Neutrophil (primary cell): Measurements from ENCODE around the gene PLP2.

ENCODE experiments used
- H3K27ac ChIP-seq: fragments of 200-600 bp; sonication (generic); 2 replicates; pipeline ENCODE4 v1.5.1; 2016; ENCODE audit warnings: mild to moderate bottlenecking, moderate library complexity
- H3K27me3 ChIP-seq: fragments of 200-600 bp; sonication (generic); 2 replicates; pipeline ENCODE4 v1.6.0; 2016; ENCODE audit warnings: mild to moderate bottlenecking
- H3K36me3 ChIP-seq: fragments of 200-600 bp; sonication (generic); 2 replicates; pipeline ENCODE4 v1.5.1; 2017
- H3K4me1 ChIP-seq, 2 experiments: fragments of 200-600 bp in 1 of 2; sonication (generic) in 1 of 2; 1 replicate in 1 of 2; 2 replicates in 1 of 2; pipeline versions ENCODE4 v1.5.1 to v1.6.1; 2013 to 2016; ENCODE audit warnings: low read depth in 1 of 2, low read length in 1 of 2, mild to moderate bottlenecking in 1 of 2, moderate library complexity in 1 of 2; ENCODE audit not compliant: control insufficient read depth in 1 of 2, insufficient read depth in 1 of 2
- H3K4me3 ChIP-seq, 2 experiments: fragments of 200-600 bp in 1 of 2; sonication (generic) in 1 of 2; 1 replicate in 1 of 2; 2 replicates in 1 of 2; pipeline ENCODE4 v1.5.1; 2013 to 2016; ENCODE audit warnings: low read depth in 1 of 2, low read length in 1 of 2, mild to moderate bottlenecking in 1 of 2, moderate library complexity in 1 of 2
- H3K9me3 ChIP-seq: fragments of 200-600 bp; sonication (generic); 2 replicates; pipeline ENCODE4 v1.5.1; 2016
- TF ChIP-seq, protein P1 (sequence below): fragments of 200-600 bp; sonication (generic); IDR thresholded peaks from 2 replicates; pipeline ENCODE4 v1.5.1; 2016; ENCODE audit warnings: antibody characterized with exemption

Gene PLP2

DNA sequence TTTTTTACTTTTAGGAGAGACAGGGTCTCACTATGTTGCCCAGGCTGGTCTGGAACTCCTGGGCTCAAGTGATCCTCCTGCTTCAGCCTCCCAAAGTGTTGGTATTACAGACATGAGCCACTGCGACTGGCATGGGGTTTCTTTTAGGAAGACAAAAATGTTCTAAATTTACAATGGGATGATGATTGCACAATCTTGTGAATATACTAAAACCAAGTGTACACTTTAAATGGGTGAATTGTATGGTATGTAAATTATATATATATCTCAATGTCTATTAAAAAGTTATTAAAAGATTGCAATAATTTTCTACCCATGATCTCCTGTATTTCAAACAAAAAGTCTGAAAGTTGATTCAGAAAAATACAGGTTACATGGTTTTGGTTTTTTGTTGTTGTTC lies 18.2 kb upstream of the PLP2 start:
- Histone ChIP-seq H3K4me3 (no peak overlapping the region), H3K4me1 (peaks cover 11 to 13% of the 10 kb centered on the region in 2 experiments), H3K27me3 (no peaks in the 10 kb centered on the region), H3K27ac (no peak overlapping the region), H3K9me3 (no peaks in the 10 kb centered on the region), H3K36me3 (no peaks in the 10 kb centered on the region)
- TF ChIP-seq, protein P1, sequence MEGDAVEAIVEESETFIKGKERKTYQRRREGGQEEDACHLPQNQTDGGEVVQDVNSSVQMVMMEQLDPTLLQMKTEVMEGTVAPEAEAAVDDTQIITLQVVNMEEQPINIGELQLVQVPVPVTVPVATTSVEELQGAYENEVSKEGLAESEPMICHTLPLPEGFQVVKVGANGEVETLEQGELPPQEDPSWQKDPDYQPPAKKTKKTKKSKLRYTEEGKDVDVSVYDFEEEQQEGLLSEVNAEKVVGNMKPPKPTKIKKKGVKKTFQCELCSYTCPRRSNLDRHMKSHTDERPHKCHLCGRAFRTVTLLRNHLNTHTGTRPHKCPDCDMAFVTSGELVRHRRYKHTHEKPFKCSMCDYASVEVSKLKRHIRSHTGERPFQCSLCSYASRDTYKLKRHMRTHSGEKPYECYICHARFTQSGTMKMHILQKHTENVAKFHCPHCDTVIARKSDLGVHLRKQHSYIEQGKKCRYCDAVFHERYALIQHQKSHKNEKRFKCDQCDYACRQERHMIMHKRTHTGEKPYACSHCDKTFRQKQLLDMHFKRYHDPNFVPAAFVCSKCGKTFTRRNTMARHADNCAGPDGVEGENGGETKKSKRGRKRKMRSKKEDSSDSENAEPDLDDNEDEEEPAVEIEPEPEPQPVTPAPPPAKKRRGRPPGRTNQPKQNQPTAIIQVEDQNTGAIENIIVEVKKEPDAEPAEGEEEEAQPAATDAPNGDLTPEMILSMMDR = no peak

DNA sequence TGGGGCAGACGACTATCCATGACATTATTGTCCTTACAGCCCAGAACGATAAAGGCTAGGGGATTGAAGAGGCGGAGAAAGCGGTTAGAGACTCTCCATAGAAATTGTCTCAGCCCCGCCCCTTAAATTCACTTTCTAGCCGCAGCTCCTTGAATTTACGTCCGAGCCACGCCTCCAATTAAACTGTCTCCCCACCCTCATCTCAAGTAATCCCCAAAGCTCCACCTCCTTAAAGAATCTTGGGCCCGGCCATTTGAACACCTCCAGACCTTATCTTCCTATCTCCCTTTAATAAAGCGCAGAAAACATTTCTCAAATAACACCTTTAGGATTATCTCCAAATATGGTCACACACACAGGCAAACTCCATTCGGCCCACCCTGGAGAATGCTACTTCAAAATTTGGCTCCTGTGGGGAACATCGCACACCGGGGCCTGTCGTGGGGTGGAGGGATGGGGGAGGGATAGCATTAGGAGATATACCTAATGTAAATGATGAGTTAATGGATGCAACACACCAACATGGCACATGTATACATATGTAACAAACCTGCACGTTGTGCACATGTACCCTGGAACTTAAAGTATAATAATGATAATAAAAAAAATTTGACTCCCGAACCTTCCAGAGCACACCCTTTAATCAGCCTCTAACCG lies 16.3 kb upstream of the PLP2 start:
- Histone ChIP-seq H3K36me3 (no peaks in the 10 kb centered on the region), H3K27ac (peak overlapping the region; percentile 90), H3K4me1 (peaks cover 9 to 11% of the 10 kb centered on the region in 2 experiments), H3K9me3 (no peaks in the 10 kb centered on the region), H3K27me3 (no peaks in the 10 kb centered on the region), H3K4me3 (peak overlapping the region; percentile 67 to 72)
- TF ChIP-seq, protein P1 = no peak

DNA sequence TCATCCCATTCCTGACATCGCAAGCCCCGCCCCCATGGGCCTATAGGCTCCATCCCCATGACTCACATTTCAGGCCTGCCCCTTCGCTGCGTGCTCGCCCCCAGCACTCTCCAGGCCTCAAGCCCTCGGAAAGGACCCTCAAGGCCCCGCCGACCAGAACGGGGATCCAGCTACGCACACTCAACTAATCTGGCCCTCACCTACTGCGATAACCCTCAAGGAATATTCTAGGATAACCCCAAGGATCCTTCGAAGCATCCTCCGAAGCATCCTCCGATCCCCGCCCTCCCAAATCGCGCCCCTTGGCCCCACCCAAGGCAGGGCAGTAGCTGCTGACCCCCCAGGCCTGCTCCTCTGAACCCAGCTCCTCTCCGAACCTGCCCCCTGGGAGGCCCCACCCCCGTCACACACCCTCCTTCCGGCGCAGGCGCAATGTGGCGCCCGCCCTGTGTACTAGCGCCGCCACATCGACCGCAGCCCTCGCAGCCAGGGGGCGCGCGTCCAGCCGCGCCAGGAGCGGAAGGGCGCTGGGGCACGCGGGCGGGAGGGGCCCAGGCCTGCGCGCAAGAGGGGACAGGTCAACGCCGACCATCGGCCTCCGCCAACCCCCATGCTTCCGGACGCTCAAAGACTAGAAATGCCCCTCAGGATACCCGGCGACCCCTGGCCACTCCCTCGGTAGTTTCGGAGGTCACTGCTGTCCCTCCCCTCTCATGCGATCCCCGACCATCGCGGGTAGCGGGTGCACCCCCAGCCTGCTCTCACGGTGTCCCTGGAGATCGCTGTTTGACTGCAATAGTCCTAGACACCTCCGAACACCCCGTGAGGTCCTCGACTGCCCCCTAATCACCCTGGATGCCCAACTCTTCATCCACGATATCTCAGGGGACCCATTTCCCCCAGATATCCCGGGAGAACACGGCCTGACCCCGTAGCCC lies 15.5 kb upstream of the PLP2 start:
- Histone ChIP-seq H3K9me3 (no peaks in the 10 kb centered on the region), H3K4me1 (peaks cover 9 to 11% of the 10 kb centered on the region in 2 experiments), H3K27ac (peak overlapping the region; percentile 90), H3K36me3 (no peaks in the 10 kb centered on the region), H3K4me3 (peak overlapping the region; percentile 67 to 72), H3K27me3 (no peaks in the 10 kb centered on the region)
- TF ChIP-seq, protein P1 = peak; percentile 91

DNA sequence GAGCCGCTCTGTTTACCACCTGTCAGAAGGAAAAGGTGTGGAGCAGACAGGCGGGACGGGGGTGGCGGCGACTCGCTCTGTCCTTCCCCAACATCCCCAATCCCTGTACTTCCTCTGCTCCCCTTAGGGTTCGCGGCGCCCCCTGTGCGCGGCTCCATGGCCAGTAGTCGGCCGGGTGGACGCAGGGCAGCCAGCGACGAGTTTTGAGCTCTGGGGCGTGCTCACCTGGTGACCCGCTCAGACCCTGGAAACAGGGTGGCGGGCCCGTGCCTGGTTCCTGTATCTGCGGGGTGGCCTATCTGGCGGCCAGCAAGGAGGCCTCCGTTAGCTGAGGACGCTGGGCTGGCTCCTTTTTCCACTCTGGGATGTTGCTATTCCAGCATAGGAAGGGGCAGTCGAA lies 14.5 kb upstream of the PLP2 start:
- Histone ChIP-seq H3K9me3 (no peaks in the 10 kb centered on the region), H3K36me3 (no peaks in the 10 kb centered on the region), H3K27me3 (no peaks in the 10 kb centered on the region), H3K4me3 (no peak overlapping the region), H3K4me1 (peaks cover 9 to 11% of the 10 kb centered on the region in 2 experiments), H3K27ac (no peak overlapping the region)
- TF ChIP-seq, protein P1 = no peak

DNA sequence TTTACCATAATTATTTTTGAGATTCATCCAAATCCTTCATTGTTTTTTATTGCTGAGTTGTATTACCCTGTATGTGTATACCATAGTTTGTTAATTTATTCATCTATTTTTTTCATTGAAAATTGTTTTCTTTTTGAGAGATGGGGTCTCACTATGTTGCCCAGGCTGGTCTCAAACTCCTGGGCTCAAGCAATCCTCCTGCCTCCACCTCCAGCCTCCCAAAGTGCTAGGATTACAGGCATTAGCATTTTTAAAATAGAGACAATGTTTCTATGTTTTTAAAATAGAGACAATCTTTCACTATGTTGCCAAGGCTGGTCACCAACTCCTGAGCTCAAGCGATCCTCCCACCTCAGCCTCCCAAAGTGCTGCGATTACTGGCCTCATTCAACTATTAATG lies 10.8 kb upstream of the PLP2 start:
- TF ChIP-seq, protein P1 = no peak
- Histone ChIP-seq H3K36me3 (no peaks in the 10 kb centered on the region), H3K9me3 (no peaks in the 10 kb centered on the region), H3K27me3 (no peaks in the 10 kb centered on the region), H3K4me1 (peaks cover 19 to 21% of the 10 kb centered on the region in 2 experiments), H3K4me3 (no peak overlapping the region), H3K27ac (no peak overlapping the region)
